ENCODE data around the gene ARL8B.
A peak's percentile ranks its signal among the peaks of the same experiment; 100 is the strongest.
"Not testable (repeated sequence)": the region's sequence is repeated elsewhere in the genome, so short reads cannot be mapped to it uniquely, and the experiment has no call there.

ARL8B gene

DNA sequence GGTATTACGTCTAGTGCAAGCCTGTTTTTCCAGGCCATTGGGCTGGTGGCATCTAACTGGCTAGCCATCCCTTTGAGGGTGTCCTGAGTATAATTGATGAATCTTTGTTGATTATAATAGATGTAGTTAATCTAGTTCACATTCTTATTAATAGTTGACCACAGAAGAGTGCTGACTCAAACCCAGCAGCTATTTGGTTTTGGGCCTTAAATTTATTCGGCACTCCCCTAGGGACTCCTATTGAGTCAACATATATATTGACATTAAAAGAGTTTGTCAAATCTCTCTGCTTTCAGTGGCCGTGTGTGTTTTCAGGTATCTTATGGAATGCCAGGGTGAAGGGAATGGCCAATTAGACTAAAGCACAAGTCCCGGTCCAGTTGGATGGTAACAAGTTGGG lies 19.7 kb downstream of the ARL8B start:
- TF ChIP-seq SPI1 (IDR thresholded peaks at IDR 0.05; ENCODE audit: borderline replicate concordance, low read depth) = no peak
- TF ChIP-seq, protein P1, sequence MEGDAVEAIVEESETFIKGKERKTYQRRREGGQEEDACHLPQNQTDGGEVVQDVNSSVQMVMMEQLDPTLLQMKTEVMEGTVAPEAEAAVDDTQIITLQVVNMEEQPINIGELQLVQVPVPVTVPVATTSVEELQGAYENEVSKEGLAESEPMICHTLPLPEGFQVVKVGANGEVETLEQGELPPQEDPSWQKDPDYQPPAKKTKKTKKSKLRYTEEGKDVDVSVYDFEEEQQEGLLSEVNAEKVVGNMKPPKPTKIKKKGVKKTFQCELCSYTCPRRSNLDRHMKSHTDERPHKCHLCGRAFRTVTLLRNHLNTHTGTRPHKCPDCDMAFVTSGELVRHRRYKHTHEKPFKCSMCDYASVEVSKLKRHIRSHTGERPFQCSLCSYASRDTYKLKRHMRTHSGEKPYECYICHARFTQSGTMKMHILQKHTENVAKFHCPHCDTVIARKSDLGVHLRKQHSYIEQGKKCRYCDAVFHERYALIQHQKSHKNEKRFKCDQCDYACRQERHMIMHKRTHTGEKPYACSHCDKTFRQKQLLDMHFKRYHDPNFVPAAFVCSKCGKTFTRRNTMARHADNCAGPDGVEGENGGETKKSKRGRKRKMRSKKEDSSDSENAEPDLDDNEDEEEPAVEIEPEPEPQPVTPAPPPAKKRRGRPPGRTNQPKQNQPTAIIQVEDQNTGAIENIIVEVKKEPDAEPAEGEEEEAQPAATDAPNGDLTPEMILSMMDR (IDR thresholded peaks at IDR 0.05; ENCODE audit: insufficient read depth, low read length) = no peak
- TF ChIP-seq POLR2AphosphoS5 (IDR thresholded peaks at IDR 0.05; ENCODE audit: low read depth) = no peak
- TF ChIP-seq, protein P2, sequence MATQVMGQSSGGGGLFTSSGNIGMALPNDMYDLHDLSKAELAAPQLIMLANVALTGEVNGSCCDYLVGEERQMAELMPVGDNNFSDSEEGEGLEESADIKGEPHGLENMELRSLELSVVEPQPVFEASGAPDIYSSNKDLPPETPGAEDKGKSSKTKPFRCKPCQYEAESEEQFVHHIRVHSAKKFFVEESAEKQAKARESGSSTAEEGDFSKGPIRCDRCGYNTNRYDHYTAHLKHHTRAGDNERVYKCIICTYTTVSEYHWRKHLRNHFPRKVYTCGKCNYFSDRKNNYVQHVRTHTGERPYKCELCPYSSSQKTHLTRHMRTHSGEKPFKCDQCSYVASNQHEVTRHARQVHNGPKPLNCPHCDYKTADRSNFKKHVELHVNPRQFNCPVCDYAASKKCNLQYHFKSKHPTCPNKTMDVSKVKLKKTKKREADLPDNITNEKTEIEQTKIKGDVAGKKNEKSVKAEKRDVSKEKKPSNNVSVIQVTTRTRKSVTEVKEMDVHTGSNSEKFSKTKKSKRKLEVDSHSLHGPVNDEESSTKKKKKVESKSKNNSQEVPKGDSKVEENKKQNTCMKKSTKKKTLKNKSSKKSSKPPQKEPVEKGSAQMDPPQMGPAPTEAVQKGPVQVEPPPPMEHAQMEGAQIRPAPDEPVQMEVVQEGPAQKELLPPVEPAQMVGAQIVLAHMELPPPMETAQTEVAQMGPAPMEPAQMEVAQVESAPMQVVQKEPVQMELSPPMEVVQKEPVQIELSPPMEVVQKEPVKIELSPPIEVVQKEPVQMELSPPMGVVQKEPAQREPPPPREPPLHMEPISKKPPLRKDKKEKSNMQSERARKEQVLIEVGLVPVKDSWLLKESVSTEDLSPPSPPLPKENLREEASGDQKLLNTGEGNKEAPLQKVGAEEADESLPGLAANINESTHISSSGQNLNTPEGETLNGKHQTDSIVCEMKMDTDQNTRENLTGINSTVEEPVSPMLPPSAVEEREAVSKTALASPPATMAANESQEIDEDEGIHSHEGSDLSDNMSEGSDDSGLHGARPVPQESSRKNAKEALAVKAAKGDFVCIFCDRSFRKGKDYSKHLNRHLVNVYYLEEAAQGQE (IDR thresholded peaks at IDR 0.05; ENCODE audit: insufficient replicate concordance, low read depth) = no peak
- no peak for TF ChIP-seq GABPA (IDR thresholded peaks at IDR 0.05; ENCODE audit: low read depth)
- no peak overlapping the region for H3K4me3 ChIP-seq (replicated peaks; ENCODE audit: insufficient read depth, low read length)
- H3K27ac ChIP-seq (replicated peaks) = no peak overlapping the region
- no peaks in the 10 kb centered on the region for H3K27me3 ChIP-seq (ENCODE audit: insufficient read depth, poor library complexity, severe bottlenecking)
- no peak for DNase-seq (ENCODE audit: low read depth in 1 of 2, low spot score in 1 of 2)

DNA sequence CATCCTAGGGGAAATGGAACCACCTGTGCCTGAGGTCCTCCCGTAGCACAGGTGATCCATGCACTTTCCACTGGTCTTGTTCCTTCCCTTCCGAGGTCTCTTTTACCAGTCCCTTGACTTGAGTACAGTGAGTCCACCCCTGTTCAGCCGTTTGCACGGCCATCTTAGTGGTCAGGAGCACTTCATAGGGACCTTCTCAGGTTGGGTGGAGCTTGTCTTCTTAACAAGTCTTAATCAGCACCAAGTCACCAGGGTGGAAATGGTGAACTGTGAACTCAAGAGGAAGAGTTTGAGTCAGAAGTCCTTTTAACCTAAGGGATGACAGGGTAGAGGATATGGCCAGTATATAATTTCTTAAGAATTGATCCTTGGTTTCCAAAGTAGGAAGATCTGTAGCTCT lies 21.4 kb downstream of the ARL8B start:
- H3K4me3 ChIP-seq (replicated peaks; ENCODE audit: insufficient read depth, low read length) = no peak overlapping the region
- no peak overlapping the region; the same call in 1 of the 2 replicates for H3K27ac ChIP-seq (replicated peaks)
- no peaks in the 10 kb centered on the region for H3K27me3 ChIP-seq (ENCODE audit: insufficient read depth, poor library complexity, severe bottlenecking)
- TF ChIP-seq, protein P1 (IDR thresholded peaks at IDR 0.05; ENCODE audit: insufficient read depth, low read length) = no peak
- TF ChIP-seq, protein P2 (IDR thresholded peaks at IDR 0.05; ENCODE audit: insufficient replicate concordance, low read depth) = no peak
- TF ChIP-seq GABPA (IDR thresholded peaks at IDR 0.05; ENCODE audit: low read depth) = no peak
- no peak for TF ChIP-seq SPI1 (IDR thresholded peaks at IDR 0.05; ENCODE audit: borderline replicate concordance, low read depth)
- no peak for TF ChIP-seq POLR2AphosphoS5 (IDR thresholded peaks at IDR 0.05; ENCODE audit: low read depth)
- DNase-seq (ENCODE audit: low read depth in 1 of 2, low spot score in 1 of 2) = no peak

DNA sequence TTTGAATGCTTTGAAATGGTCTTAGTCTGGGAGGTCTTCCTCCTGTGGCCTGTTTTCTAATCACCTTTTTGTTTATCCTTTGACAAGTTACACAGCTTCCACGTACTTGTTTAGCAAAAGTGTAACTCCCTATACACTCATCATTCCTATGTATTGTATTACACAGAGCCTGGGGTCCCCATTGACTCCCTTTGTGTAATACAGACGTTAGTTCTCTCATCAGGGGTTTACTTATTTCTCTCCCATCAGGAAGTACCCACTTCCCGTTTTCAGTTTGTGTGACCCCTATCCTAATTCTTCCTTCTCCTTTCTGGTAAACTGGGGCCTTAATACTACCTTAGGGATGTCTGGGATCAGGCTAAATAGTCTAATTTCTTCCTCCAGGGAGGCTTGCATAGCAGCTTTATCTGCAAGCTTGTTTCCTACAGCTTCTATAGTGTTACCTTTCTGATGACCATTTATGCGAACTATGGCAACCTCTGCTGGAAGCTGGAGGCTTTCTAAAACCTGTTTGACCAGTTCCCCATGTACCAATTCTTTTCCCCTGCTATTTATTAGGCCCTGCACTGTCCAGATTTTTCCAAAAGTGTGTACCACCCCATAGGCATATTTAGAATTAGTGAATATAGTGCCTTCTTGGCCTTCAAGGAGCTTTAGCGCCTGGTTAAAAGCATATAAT lies 22.4 kb downstream of the ARL8B start:
- Histone ChIP-seq H3K4me3 (replicated peaks; ENCODE audit: insufficient read depth, low read length) (no peak overlapping the region), H3K27me3 (ENCODE audit: insufficient read depth, poor library complexity, severe bottlenecking) (no peaks in the 10 kb centered on the region), H3K27ac (replicated peaks) (peak overlapping the region; percentile 33; the same call in 1 of the 2 replicates)
- TF ChIP-seq GABPA (IDR thresholded peaks at IDR 0.05; ENCODE audit: low read depth) = no peak
- TF ChIP-seq POLR2AphosphoS5 (IDR thresholded peaks at IDR 0.05; ENCODE audit: low read depth) = no peak
- TF ChIP-seq SPI1 (IDR thresholded peaks at IDR 0.05; ENCODE audit: borderline replicate concordance, low read depth) = peak; percentile 87
- DNase-seq (ENCODE audit: low read depth in 1 of 2, low spot score in 1 of 2) = peak in 1 of 2 experiments; percentile 36

DNA sequence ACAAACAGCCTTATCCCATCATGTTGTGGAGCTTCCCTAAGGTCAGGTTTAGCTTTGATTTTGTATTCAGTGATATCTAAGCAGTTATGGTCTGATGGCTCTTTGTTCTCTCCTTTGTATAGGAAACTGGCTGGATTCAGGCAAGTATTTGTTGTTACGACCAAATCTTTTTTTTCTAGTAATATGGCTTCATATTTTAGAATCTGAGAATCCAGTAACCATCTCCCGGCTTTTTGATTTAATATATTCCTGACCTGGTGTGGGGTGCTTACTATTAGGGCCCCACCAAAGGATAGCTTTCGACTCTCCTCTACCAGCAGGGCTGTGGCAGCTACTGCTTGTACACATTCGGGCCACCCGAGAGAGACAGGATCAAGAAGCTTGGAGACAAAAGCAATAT lies 23.0 kb downstream of the ARL8B start:
- TF ChIP-seq, protein P2 (IDR thresholded peaks at IDR 0.05; ENCODE audit: insufficient replicate concordance, low read depth) = no peak
- TF ChIP-seq SPI1 (IDR thresholded peaks at IDR 0.05; ENCODE audit: borderline replicate concordance, low read depth) (no peak), POLR2AphosphoS5 (IDR thresholded peaks at IDR 0.05; ENCODE audit: low read depth) (no peak), GABPA (IDR thresholded peaks at IDR 0.05; ENCODE audit: low read depth) (no peak)
- TF ChIP-seq, protein P1 (IDR thresholded peaks at IDR 0.05; ENCODE audit: insufficient read depth, low read length) = no peak
- H3K27me3 ChIP-seq (ENCODE audit: insufficient read depth, poor library complexity, severe bottlenecking) = no peaks in the 10 kb centered on the region
- no peak overlapping the region for H3K4me3 ChIP-seq (replicated peaks; ENCODE audit: insufficient read depth, low read length)
- H3K27ac ChIP-seq (replicated peaks) = no peak overlapping the region
- no peak for DNase-seq (ENCODE audit: low read depth in 1 of 2, low spot score in 1 of 2)

DNA sequence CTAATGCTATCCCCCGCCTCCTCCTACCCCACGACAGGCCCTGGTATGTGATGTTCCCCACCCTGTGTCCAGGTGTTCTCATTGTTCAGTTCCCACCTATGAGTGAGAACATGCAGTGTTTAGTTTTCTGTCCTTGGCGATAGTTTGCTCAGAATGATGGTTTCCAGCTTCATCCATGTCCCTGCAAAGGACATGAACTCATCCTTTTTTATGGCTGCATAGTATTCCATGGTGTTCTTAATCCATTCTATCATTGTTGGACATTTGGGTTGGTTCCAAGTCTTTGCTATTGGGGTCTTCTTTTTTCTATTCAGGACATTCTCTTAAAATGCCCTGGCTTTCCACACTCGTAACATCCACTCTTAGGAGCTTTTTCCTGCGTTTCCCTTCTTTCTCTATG lies 25.1 kb downstream of the ARL8B start:
- not testable (repeated sequence) for H3K27me3 ChIP-seq (ENCODE audit: insufficient read depth, poor library complexity, severe bottlenecking); H3K4me3 ChIP-seq (replicated peaks; ENCODE audit: insufficient read depth, low read length); H3K27ac ChIP-seq (replicated peaks); DNase-seq (ENCODE audit: low read depth in 1 of 2, low spot score in 1 of 2)

Data from HL-60 (cell line).